IMR-90 (cell line): ENCODE measurements around the gene DNAJC7. TPM values are rescaled to one million over a fixed set of nuclear protein-coding genes. Genes with fewer than 3 reads are reported as not detected.

ENCODE experiments used
- ATAC-seq: fragments of 200-7000 bp; cut with Tn5 transposase; 2 replicates; pipeline ENCODE4 v1.9.1; 2020; ENCODE audit warnings: low read depth, mild to moderate bottlenecking, moderate library complexity
- BruUV-seq: library from RNA; stranded (reverse); fragments of 400-500 nt; replicated peaks from 2 replicates; lab custom pipeline; 2021; lab: Mats Ljungman, UMichigan
- CTCF ChIA-PET: fragments of 300-600 bp; formaldehyde crosslinking; extraction: SDS; loops from one replicate; lab custom pipeline; 2021; ENCODE audit warnings: antibody characterized with exemption; lab: Yijun Ruan, JAX
- POLR2A ChIA-PET: fragments of 300-600 bp; sonication (Branson Sonifier 250); formaldehyde crosslinking; loops from one replicate; lab custom pipeline; 2022; ENCODE audit warnings: antibody characterized with exemption; ENCODE audit not compliant: unreplicated experiment; lab: Charles Lee
- DNase-seq: peaks from one replicate; pipeline ENCODE4 v3.0.0; 2013
- H2AFZ ChIP-seq: replicated peaks from 2 replicates; pipeline ENCODE3; 2013; ENCODE audit warnings: low read length, mild to moderate bottlenecking; ENCODE audit not compliant: poor library complexity
- H2AK5ac ChIP-seq: 2 replicates; pipeline ENCODE4 v1.6.1; 2013; ENCODE audit warnings: low read depth, low read length, inconsistent platforms
- H2AK9ac ChIP-seq: replicated peaks from 2 replicates; pipeline ENCODE3; 2013; ENCODE audit warnings: mild to moderate bottlenecking, low read depth, low read length, moderate library complexity; ENCODE audit not compliant: poor library complexity
- H2BK120ac ChIP-seq: 2 replicates; pipeline ENCODE4 v1.6.1; 2013; ENCODE audit warnings: low read depth, low read length, inconsistent platforms
- H2BK15ac ChIP-seq: 3 replicates; pipeline ENCODE4 v1.6.1; 2013; ENCODE audit warnings: low read depth, low read length, inconsistent platforms
- H2BK20ac ChIP-seq: 2 replicates; pipeline ENCODE4 v1.6.1; 2013; ENCODE audit warnings: low read depth, mild to moderate bottlenecking, inconsistent platforms, low read length, moderate library complexity
- H2BK5ac ChIP-seq: 2 replicates; pipeline ENCODE4 v1.6.1; 2013; ENCODE audit warnings: mild to moderate bottlenecking, low read depth, low read length, inconsistent platforms; ENCODE audit not compliant: poor library complexity, severe bottlenecking
- H3K14ac ChIP-seq: replicated peaks from 2 replicates; pipeline ENCODE4 v1.6.1; 2013; ENCODE audit warnings: low read depth, low read length, inconsistent platforms
- H3K18ac ChIP-seq: 2 replicates; pipeline ENCODE4 v1.6.1; 2013; ENCODE audit warnings: low read depth, low read length, control low read depth
- H3K23ac ChIP-seq: 2 replicates; pipeline ENCODE4 v1.6.1; 2013; ENCODE audit warnings: low read depth, low read length, inconsistent platforms
- H3K27ac ChIP-seq: 2 replicates; pipeline ENCODE4 v1.5.1; 2013; ENCODE audit warnings: mild to moderate bottlenecking, control low read depth, low read length; ENCODE audit not compliant: insufficient read depth
- H3K27me3 ChIP-seq: 2 replicates; pipeline ENCODE4 v1.6.1; 2013; ENCODE audit warnings: low read length; ENCODE audit not compliant: control insufficient read depth, insufficient read depth
- H3K36me3 ChIP-seq: 2 replicates; pipeline ENCODE4 v1.6.1; 2013; ENCODE audit warnings: low read length, mixed read lengths; ENCODE audit not compliant: control insufficient read depth, insufficient read depth
- H3K4ac ChIP-seq: 2 replicates; pipeline ENCODE4 v1.6.1; 2013; ENCODE audit warnings: low read depth, low read length, inconsistent platforms
- H3K4me1 ChIP-seq: 2 replicates; pipeline ENCODE4 v1.6.1; 2013; ENCODE audit warnings: low read length, mixed read lengths; ENCODE audit not compliant: control insufficient read depth, insufficient read depth
- H3K4me2 ChIP-seq: 2 replicates; pipeline ENCODE4 v1.6.1; 2013; ENCODE audit warnings: low read depth, mild to moderate bottlenecking, control low read depth, low read length, moderate library complexity
- H3K4me3 ChIP-seq: 2 replicates; pipeline ENCODE4 v1.5.1; 2013; ENCODE audit warnings: low read depth, mild to moderate bottlenecking, control low read depth, low read length, moderate library complexity; ENCODE audit not compliant: insufficient read depth
- H3K56ac ChIP-seq: 2 replicates; pipeline ENCODE4 v1.6.1; 2013; ENCODE audit warnings: low read length, inconsistent platforms; ENCODE audit not compliant: insufficient read depth; ENCODE audit errors: extremely low read depth
- H3K79me1 ChIP-seq, 2 experiments: 2 replicates each; pipeline ENCODE4 v1.6.1; 2013; ENCODE audit warnings: low read length in 2 of 2, inconsistent platforms in 1 of 2, low read depth in 1 of 2
- H3K9ac ChIP-seq: 2 replicates; pipeline ENCODE4 v1.6.1; 2013; ENCODE audit warnings: low read depth, low read length, control low read depth
- H3K9me1 ChIP-seq: 2 replicates; pipeline ENCODE4 v1.6.1; 2013; ENCODE audit warnings: low read length, inconsistent platforms; ENCODE audit not compliant: insufficient read depth
- H3K9me3 ChIP-seq: 2 replicates; pipeline ENCODE4 v1.6.1; 2013; ENCODE audit warnings: low read length; ENCODE audit not compliant: control insufficient read depth, insufficient read depth
- H4K20me1 ChIP-seq: 2 replicates; pipeline ENCODE4 v1.6.1; 2013; ENCODE audit warnings: low read length, inconsistent platforms; ENCODE audit not compliant: insufficient read depth
- H4K5ac ChIP-seq: 2 replicates; pipeline ENCODE4 v1.6.1; 2013; ENCODE audit warnings: mild to moderate bottlenecking, low read depth, low read length, control low read depth
- H4K8ac ChIP-seq, 2 experiments: 2 replicates each; pipeline ENCODE4 v1.6.1; 2013; ENCODE audit warnings: low read depth in 2 of 2, low read length in 2 of 2, control low read depth in 1 of 2, inconsistent platforms in 1 of 2
- H4K91ac ChIP-seq: 2 replicates; pipeline ENCODE4 v1.6.1; 2013; ENCODE audit warnings: low read depth, low read length, inconsistent platforms; ENCODE audit not compliant: insufficient read depth
- CEBPB ChIP-seq: IDR thresholded peaks from 2 replicates; pipeline ENCODE4 v1.6.1; 2012; ENCODE audit warnings: low read depth, low read length, improper control_type of control experiment
- CHD1 ChIP-seq: IDR thresholded peaks from 2 replicates; pipeline ENCODE4 v1.6.1; 2012; ENCODE audit warnings: low read depth, low read length, improper control_type of control experiment
- ELK1 ChIP-seq: fragments of 150-350 bp; IDR thresholded peaks from 2 replicates; pipeline ENCODE4 v1.6.1; 2016; ENCODE audit warnings: low read depth, mild to moderate bottlenecking, low read length, moderate library complexity, borderline replicate concordance
- FOS ChIP-seq: fragments of 150-350 bp; IDR thresholded peaks from 2 replicates; pipeline ENCODE4 v1.6.1; 2016; ENCODE audit warnings: low read depth, low read length
- MAFK ChIP-seq: IDR thresholded peaks from 2 replicates; pipeline ENCODE4 v1.6.1; 2012; ENCODE audit warnings: low read depth, low read length, improper control_type of control experiment
- MAZ ChIP-seq: IDR thresholded peaks from 2 replicates; pipeline ENCODE4 v1.6.1; 2012; ENCODE audit warnings: low read depth, mild to moderate bottlenecking, low read length, improper control_type of control experiment, moderate library complexity, borderline replicate concordance
- MXI1 ChIP-seq: IDR thresholded peaks from 2 replicates; pipeline ENCODE4 v1.6.1; 2012; ENCODE audit warnings: low read depth, mild to moderate bottlenecking, low read length, moderate library complexity, borderline replicate concordance
- NFE2L2 ChIP-seq: fragments of 150-350 bp; IDR thresholded peaks from 2 replicates; pipeline ENCODE4 v1.6.1; 2016; ENCODE audit warnings: low read depth, mild to moderate bottlenecking, low read length
- POLR2A ChIP-seq: IDR thresholded peaks from 2 replicates; pipeline ENCODE4 v1.6.1; 2012; ENCODE audit warnings: mild to moderate bottlenecking, low read depth, low read length
- RAD21 ChIP-seq: IDR thresholded peaks from 2 replicates; pipeline ENCODE4 v1.6.1; 2012; ENCODE audit warnings: low read length, improper control_type of control experiment
- RCOR1 ChIP-seq: IDR thresholded peaks from 2 replicates; pipeline ENCODE4 v1.6.1; 2012; ENCODE audit warnings: mild to moderate bottlenecking, low read length, improper control_type of control experiment; ENCODE audit not compliant: insufficient replicate concordance
- RFX5 ChIP-seq: IDR thresholded peaks from 2 replicates; pipeline ENCODE4 v1.8.0; 2012; ENCODE audit warnings: low read depth, mild to moderate bottlenecking, low read length, moderate library complexity
- SMC3 ChIP-seq: fragments of 150-350 bp; IDR thresholded peaks from 2 replicates; pipeline ENCODE4 v1.6.1; 2016; ENCODE audit warnings: low read depth, mild to moderate bottlenecking, antibody characterized with exemption, low read length, moderate library complexity
- WGBS, 2 experiments: methylation state at CpG; one replicate each; pipeline versions ENCODE4 v1.1.5 to v1.1.7; 2013; ENCODE audit warnings: missing lambda C conversion rate in 2 of 2; ENCODE audit not compliant: insufficient read length in 1 of 2; ENCODE audit errors: extremely low coverage in 2 of 2; 5-methylcytosine and 5-hydroxymethylcytosine counted together
- dilution Hi-C: fragments of 300-500 bp; cut with HindIII; formaldehyde crosslinking; loops from one replicate; pipeline ENCODE4 v1.14.3; 2018; ENCODE audit warnings: low sequenced_read_pairs; ENCODE audit not compliant: unreplicated experiment
- in situ Hi-C: fragments of 300-500 bp; cut with MboI; formaldehyde crosslinking; loops from 3 replicates; pipeline ENCODE4 v1.14.3; 2019; ENCODE audit warnings: low sequenced_read_pairs, inconsistent platforms, mixed read lengths
- intact Hi-C: fragments of 100-400 bp; cut with micrococcal nuclease; formaldehyde crosslinking; loops from 2 replicates; pipeline ENCODE4 v1.10.0; 2022
- polyA plus RNA-seq, 3 experiments: library from polyadenylated mRNA; depleted of rRNA; stranded (reverse); fragments of >200 nt; gene quantifications; 2 replicates each; pipeline ENCODE4 v1.2.3, GENCODE V29; 2012; ENCODE audit warnings: low replicate concordance in 1 of 3
- total RNA-seq: library from RNA; depleted of rRNA; stranded (reverse); fragments of >200 nt; gene quantifications from 2 replicates; pipeline ENCODE4 v1.2.3, GENCODE V29; 2012
- TF ChIP-seq, protein P1 (sequence below): fragments of 150-350 bp; IDR thresholded peaks from 2 replicates; pipeline ENCODE4 v1.6.1; 2017; ENCODE audit warnings: mild to moderate bottlenecking, antibody characterized with exemption, low read length, low read depth

The DNAJC7 gene
- total and polyA plus RNA-seq, 2 of the 4 experiments (the other 2 are of a cell fraction) = 49.3 to 71.7 TPM

DNA sequence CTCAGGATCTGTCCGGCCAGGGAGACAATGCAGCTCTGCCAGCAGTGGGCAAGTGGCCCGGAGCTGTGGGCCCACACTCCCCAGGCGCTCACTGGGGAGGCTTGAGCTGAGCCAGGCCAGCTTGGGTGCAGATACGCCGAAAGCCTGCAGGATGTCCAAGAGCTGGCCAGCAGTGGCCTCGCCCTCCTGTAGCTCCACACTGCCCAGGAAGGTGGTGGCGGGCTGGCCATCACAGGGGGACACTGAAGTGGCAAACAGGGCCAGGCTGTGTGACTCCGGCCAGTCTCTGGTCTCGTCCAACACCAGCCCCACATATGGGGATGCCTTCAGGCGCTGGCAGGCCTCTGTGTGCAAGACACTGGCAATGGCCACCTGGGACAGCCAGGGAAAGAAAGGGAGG lies 23.6 kb upstream of the DNAJC7 start:
- intact Hi-C loops (no loop called here), in situ Hi-C loops (no loop called here), dilution Hi-C loops (no loop called here)
- CTCF ChIA-PET = no interaction called here
- H3K4ac ChIP-seq = no peak overlapping the region
- no peak overlapping the region for H3K4me3 ChIP-seq
- DNase-seq = no peak
- no peaks in the 10 kb centered on the region for H3K79me1 ChIP-seq
- POLR2A ChIA-PET = no interaction called here
- H3K56ac ChIP-seq = no peak overlapping the region
- H4K20me1 ChIP-seq = no peaks in the 10 kb centered on the region
- no peak overlapping the region for H2AFZ ChIP-seq
- peaks cover 36% of the 10 kb centered on the region for H3K27me3 ChIP-seq
- no peaks in the 10 kb centered on the region for H3K9me1 ChIP-seq
- H4K8ac ChIP-seq = no peak overlapping the region
- H4K91ac ChIP-seq = no peak overlapping the region
- no peaks in the 10 kb centered on the region for H3K36me3 ChIP-seq
- no peak overlapping the region for H2AK9ac ChIP-seq
- H2BK20ac ChIP-seq = no peak overlapping the region
- 70% methylated on average over 3 of the region's 10 CpGs; no CpG with 5 or more reads in 1 of the 2 experiments for WGBS, 2 experiments
- ATAC-seq = no peak
- no peak overlapping the region for H3K4me2 ChIP-seq
- no peak overlapping the region for H3K23ac ChIP-seq
- no peak overlapping the region for H2BK5ac ChIP-seq
- no peak overlapping the region for H3K27ac ChIP-seq
- no peak overlapping the region for H2BK120ac ChIP-seq
- TF ChIP-seq, protein P1, sequence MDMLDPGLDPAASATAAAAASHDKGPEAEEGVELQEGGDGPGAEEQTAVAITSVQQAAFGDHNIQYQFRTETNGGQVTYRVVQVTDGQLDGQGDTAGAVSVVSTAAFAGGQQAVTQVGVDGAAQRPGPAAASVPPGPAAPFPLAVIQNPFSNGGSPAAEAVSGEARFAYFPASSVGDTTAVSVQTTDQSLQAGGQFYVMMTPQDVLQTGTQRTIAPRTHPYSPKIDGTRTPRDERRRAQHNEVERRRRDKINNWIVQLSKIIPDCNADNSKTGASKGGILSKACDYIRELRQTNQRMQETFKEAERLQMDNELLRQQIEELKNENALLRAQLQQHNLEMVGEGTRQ = no peak
- TF ChIP-seq POLR2A = no peak
- TF ChIP-seq SMC3 = no peak
- TF ChIP-seq NFE2L2 = no peak
- TF ChIP-seq ELK1 = no peak
- TF ChIP-seq MAFK = no peak
- no peak for TF ChIP-seq FOS
- TF ChIP-seq MAZ = no peak
- no peak for TF ChIP-seq CEBPB
- TF ChIP-seq MXI1 = no peak
- no peak for TF ChIP-seq RFX5
- no peak for TF ChIP-seq CHD1
- no peak for TF ChIP-seq RAD21
- no peak for TF ChIP-seq RCOR1
- BruUV-seq = no TSS peak
- H3K18ac ChIP-seq = no peak overlapping the region
- H2AK5ac ChIP-seq = no peak overlapping the region
- no peak overlapping the region for H4K5ac ChIP-seq
- no peaks in the 10 kb centered on the region for H3K4me1 ChIP-seq
- H2BK15ac ChIP-seq = no peak overlapping the region
- no peaks in the 10 kb centered on the region for H3K9me3 ChIP-seq
- no peak overlapping the region for H3K14ac ChIP-seq
- H3K9ac ChIP-seq = no peak overlapping the region
